ENCODE results near the gene LATS1.

LATS1 gene

GRCh38 chr6:149725785-149726184 is 7.9 kb upstream of the LATS1 start:
- no peak for TF ChIP-seq CTCF (IDR thresholded peaks at IDR 0.05; ENCODE audit: insufficient read depth, missing control alignments)
- FAIRE-seq = no peak

DNA sequence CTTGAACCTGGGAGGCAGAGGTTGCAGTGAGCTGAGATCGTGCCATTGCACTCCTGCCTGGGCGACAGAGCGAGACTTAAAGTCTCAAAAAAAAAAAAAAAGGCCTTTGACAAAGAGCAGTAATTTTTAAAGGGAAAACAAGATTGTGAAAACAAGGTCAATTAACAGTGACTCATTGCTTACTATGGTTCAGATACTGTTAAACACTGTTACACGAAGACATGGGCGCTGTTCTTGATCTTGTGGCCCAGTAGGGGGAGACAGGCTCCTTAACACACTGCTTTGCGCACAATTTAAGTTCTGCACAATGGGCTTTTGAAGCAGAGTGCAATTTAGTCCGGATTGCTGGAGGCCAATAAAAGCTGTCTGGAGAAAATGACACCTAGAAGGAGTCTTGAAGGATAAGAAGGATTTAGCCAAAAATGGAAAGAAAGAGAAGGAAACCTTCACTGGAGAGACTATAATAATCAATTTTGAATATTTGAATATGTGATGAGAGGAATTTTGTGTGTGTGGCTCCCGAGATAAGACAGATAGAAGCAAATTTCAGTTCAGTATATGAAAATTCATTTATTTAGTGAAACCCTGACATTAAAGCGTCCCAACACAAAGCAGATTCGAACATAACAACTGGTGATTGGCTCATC is 6.0 kb upstream of the LATS1 start:
- DNase-seq (ENCODE audit: insufficient read length, low spot score) (no peak), FAIRE-seq (no peak)
- TF ChIP-seq CTCF (IDR thresholded peaks at IDR 0.05; ENCODE audit: insufficient read depth, missing control alignments) = peak; percentile 76

More at GRCh38 chr6:149725785-149726184, 7.9 kb upstream of the LATS1 start:
- DNase-seq (ENCODE audit: insufficient read length, low spot score) = no peak

DNA sequence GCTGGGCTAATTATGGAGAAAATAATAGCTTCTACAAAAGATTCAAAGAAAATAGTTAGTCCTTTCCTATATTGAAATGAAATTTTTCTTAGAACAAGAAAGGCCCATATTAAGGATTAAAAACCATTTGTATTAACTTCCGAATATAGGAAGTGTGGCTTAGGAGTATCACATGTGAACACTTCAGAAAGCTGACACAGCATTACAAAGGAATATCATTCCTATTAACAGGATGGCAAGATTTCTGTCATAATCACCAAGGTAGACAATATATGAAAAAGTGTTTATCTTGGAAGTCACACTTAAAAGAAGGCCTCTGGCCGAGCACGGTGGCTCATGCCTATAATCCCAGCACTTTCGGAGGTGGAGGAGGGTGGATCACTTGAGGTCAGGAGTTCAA is 5.4 kb upstream of the LATS1 start:
- no peak for FAIRE-seq
- no peak for DNase-seq (ENCODE audit: insufficient read length, low spot score)
- no peak for TF ChIP-seq CTCF (IDR thresholded peaks at IDR 0.05; ENCODE audit: insufficient read depth, missing control alignments)

DNA sequence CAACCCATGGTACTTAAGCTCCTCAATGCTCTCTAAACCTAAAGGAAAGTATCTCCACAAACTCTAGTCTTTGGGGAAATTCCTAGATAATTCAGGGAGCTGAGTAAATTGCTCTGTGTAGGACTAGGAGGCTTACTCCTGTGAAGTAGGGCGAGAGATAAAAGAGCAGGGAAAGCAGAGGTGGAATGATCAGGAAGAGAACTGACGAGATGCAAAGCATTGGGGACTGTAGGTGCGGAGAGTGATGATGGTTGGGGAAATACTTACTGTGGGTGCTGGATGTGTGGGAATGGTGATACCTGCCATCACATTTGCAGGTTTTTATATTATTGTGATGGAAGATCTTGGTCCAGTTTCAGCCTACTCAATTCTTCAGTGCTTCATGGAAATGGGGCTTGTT is 1.6 kb upstream of the LATS1 start:
- TF ChIP-seq CTCF (IDR thresholded peaks at IDR 0.05; ENCODE audit: insufficient read depth, missing control alignments) = no peak
- FAIRE-seq (no peak), DNase-seq (ENCODE audit: insufficient read length, low spot score) (no peak)

DNA sequence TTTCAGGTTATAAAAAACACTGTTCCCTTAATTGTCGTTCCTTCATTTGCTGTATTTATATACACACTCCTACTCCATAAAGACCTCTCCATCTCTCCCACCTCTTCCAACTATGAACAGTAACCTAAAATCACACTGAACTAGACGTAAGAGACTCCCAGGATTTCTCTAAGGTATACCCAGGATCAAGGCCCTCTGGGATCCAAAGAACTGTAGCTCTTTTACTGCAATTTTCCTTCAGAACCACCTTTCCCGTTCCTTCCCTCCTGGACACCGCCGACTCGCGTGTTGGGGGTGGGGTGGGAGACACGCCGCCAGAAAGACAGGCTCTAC is 680 bp downstream of the LATS1 start:
- FAIRE-seq (no peak), DNase-seq (ENCODE audit: insufficient read length, low spot score) (no peak)
- no peak for TF ChIP-seq CTCF (IDR thresholded peaks at IDR 0.05; ENCODE audit: insufficient read depth, missing control alignments)

DNA sequence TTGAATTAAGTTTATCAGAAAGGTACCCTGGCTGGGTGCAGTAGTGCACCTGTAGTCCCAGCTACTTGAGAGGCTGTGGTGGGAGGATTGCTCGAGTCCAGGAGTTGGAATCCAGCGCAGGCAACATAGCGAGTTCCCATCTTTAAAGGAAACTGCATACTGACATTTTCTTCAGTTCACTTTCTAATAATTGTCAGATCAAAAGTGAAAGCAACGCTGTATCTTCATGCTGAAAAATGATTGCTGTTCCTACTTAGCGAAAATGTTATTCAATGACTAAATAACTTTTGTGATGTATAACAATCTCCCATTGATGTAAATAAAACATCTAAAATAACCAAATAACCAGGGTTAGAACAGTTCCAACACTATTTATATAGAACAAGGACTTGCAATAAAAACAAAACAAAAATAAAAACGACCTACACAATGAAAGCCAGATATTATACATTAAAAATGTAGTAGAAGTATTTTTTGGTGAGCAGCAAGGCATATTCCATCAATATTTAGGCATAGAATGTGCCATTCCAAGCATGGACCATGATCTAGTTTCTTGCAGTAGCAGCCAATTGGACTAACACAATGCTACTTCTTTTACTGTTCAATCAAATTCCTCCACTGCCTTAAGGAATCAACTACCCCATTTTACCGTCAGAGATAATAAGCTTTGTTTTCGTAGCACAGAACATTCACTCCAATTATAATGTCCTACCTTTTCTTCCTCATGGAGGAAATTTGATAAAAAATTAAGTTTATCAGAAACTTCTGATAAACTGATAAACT is 1.5 kb downstream of the LATS1 start:
- TF ChIP-seq CTCF (IDR thresholded peaks at IDR 0.05; ENCODE audit: insufficient read depth, missing control alignments) = no peak
- FAIRE-seq = no peak
- no peak for DNase-seq (ENCODE audit: insufficient read length, low spot score)

DNA sequence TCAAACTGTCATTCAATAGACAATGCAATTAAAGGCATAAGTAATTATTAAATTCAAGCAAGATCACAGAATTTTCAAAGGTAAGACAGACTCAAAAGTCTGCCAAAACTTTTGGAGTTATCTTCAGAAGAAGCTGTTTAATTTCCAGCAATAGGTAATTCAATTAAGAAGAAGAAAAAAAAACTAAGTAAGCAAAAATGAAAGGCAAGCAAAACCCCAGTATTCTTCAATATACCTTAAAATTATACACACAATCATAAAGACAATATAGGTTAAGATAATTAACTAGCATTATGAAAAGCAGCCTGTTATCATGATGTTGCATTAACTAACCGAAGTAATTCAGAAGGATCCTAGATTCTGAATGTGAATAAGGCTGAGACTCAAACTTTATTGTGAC is 3.5 kb downstream of the LATS1 start:
- no peak for TF ChIP-seq CTCF (IDR thresholded peaks at IDR 0.05; ENCODE audit: insufficient read depth, missing control alignments)
- DNase-seq (ENCODE audit: insufficient read length, low spot score) = no peak
- no peak for FAIRE-seq

Measured in D721Med (cell line).